ENCODE results near the gene GOLGA6L6.
"Not testable (repeated sequence)": the region's sequence is repeated elsewhere in the genome, so short reads cannot be mapped to it uniquely, and the experiment has no call there.

Gene GOLGA6L6, protein sequence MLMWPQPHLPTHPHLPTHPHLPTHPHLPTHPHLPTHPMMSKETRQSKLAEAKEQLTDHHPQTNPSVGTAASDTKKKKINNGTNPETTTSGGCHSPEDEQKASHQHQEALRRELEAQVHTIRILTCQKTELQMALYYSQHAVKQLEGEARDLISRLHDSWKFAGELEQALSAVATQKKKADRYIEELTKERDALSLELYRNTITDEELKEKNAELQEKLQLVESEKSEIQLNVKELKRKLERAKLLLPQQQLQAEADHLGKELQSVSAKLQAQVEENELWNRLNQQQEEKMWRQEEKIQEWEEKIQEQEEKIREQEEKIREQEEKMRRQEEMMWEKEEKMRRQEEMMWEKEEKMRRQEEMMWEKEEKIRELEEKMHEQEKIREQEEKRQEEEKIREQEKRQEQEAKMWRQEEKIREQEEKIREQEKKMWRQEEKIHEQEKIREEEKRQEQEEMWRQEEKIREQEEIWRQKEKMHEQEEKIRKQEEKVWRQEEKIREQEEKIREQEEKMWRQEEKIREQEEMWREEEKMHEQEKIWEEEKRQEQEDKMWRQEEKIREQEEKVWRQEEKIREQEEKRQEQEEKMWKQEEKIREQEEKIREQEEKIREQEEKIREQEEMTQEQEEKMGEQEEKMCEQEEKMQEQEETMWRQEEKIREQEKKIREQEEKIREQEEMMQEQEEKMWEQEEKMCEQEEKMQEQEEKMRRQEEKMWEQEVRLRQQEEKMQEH

DNA sequence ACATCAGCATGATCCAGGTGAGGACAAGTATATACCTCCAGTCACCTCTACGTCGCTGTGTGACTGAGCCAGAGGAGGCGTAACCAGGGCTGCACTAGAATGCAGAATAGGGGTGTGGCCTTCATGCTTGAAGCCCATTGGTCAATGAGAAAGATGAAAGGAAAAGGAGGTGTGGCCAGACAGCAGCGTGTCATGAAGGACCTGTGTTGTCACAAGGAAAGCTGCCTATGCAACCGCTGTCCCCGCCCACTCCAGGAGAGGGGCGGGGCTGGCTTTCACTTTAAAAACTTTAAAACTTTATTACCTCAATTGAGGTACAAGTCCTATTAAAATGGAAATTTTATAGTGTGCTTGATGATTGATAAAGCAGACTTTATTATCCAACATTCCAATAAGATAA, at the start of gene GOLGA6L6:
Gene GOLGA6L6 (minus strand): TSS at position 101 of the 400 bp plus-strand sequence. CDS start 91 bp downstream, at position 10.
- DNase-seq = not testable (repeated sequence)

DNA sequence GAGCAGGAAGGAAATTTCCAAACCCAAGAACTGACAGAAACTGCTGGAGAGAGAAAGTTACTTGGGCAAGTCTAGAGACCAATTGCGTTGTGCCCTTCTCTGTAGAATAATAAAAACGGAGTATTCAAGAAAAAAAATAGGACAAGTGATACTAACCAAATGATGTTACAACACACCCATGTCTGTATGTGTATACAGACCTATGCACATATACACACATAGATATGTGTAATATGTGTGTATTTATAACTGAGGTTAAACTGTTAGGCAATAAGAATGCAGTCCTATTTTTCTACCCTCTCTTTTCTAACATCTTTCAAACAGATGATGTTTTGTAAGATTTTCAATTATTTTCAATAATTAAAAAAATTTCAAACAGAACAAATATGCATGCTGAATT, 48.5 kb upstream of the GOLGA6L6 start:
- DNase-seq = not testable (repeated sequence)

DNA sequence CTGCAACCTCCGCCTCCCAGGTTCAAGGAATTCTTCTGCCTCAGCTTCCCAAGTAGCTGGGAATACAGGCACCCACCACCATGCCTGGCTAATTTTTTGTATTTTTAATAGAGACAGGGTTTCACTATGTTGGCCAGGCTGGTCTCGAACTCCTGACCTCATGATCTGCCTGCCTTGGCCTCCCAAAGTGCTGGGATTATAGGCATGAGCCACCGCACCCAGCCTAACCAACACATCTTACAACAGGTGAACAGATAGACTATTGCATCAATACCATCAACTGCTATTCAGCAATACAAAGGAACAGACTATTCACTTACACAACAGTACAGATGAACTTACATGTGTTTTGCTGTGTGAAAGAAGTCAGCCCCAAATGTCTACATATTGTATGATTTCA, 45.2 kb upstream of the GOLGA6L6 start:
- not testable (repeated sequence) for DNase-seq

DNA sequence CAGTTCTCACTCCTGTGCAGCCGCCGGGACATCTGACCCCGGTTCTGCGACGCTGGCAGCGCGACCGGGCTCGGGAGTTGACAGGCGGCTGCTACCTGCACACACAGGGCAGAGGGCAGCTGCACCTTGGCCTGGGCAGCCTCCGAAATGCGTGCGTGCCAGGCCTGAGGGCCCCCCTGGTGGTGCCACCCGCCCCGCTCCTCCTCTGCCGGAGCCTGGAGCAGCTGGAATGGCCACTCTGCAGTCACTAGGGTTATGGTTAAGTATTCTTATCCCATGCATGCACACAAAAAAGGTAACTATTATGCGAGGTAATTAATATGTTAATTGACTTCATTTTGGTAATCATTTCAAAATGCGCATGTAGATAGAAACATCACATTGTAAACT, 41.1 kb upstream of the GOLGA6L6 start:
- not testable (repeated sequence) for DNase-seq

DNA sequence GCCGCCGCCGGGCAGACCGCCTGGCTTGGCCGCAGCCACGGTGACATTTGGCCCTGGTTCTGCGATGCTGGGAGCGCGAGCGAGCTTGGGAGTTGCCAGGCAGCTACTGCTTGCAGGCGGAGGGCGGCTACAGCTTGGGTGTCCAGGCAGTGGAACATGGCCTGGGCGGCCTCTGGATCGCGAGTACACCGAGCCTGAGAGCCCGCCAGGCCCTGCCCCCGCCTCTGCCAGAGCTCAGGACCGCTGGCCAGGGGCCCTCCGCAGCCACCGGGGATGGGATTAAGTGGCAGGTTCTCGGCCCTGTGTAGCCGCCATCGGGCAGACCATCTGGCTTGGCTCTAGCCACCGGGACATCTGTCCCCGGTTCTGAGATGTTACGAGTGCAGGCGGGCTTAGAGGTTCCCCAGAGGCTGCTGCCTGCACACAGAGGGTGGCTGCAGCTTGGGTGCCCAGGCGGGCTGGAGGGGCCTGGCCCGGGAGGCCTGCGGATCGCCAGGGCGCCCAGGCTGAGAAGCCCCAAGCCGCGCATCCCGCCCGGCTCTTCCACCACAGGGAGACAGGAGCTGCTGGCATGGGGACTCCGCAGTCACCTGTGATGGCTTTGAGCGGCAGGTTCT, 40.6 kb upstream of the GOLGA6L6 start:
- not testable (repeated sequence) for DNase-seq

DNA sequence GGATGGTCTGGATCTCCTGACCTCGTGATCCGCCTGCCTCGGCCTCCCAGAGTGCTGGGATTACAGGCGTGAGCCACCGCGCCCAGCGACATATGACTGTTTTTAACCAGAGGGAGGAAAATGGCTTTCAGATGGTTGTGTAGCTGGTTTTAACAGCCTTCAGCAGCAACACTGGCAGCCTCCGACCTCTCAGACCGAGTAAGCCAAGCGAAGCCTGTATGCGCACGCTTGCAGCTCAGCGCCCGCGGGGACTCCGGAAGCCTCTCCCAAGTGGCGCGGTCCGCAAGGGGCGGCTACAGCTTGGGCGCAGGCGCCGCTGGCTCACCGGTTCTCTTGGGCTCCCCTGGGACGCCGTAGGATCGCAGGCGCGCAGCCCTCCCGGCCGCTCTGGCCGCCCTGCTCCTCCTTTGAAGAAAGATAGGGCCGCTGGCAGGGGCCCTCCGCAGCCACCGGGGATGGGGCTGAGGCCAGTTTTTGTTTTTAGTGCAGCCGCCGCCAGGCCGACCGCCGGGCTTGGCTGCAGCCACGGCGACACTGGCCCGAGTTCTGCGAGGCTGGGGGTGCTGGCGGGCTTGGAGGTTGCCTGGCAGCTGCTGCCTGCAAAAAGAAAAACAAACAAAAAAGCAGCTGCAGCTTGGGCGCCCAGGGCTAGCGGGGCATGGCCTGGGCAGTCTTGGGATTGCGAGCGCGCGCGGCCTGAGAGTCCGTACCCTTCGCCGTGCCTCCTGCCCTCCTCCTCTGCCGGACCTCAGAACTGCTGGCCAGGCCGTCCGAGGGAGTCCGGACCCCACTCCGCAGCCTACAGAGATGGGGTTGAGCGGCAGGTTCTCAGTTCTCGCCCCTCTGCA, 39.9 kb upstream of the GOLGA6L6 start:
- DNase-seq = not testable (repeated sequence)

DNA sequence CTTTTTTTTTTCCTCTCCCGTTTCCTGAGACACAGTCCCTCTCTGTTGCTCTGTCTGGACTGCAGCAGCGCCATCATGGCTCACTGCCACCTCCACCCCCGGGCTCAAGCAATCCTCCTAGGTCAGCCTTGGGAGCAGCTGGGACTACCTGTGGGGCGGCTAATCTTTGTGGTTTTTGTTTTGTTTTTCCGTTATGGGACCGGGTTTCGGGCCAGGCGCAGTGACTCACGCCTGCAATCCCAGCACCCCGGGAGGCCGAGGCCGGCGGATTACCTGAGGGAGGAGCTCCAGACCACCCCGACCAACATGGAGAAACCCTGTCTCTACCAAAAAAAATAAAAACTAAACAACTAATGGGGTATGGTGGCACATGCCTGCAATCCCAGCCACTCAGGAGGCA, 38.1 kb upstream of the GOLGA6L6 start:
- not testable (repeated sequence) for DNase-seq

DNA sequence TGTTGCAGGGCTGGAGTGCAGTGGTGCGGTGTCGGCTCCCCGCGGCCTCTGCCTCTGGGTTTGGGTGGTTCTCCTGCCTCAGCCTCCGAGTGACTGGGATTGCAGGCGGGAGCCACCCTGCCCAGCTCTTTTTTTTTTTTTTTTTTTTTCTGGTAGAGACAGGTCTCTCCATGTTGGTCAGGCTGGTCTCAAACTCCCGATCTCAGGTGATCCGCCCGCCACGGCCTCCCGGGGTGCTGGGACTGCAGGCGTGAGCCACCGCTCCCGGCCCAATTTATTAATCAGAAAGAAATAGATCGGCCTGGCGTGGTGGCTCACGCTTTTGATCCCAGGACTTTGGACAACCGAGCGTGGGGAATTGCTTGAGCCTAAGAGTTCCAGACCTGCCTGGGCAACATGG, 9.7 kb upstream of the GOLGA6L6 start:
- DNase-seq = not testable (repeated sequence)

DNA sequence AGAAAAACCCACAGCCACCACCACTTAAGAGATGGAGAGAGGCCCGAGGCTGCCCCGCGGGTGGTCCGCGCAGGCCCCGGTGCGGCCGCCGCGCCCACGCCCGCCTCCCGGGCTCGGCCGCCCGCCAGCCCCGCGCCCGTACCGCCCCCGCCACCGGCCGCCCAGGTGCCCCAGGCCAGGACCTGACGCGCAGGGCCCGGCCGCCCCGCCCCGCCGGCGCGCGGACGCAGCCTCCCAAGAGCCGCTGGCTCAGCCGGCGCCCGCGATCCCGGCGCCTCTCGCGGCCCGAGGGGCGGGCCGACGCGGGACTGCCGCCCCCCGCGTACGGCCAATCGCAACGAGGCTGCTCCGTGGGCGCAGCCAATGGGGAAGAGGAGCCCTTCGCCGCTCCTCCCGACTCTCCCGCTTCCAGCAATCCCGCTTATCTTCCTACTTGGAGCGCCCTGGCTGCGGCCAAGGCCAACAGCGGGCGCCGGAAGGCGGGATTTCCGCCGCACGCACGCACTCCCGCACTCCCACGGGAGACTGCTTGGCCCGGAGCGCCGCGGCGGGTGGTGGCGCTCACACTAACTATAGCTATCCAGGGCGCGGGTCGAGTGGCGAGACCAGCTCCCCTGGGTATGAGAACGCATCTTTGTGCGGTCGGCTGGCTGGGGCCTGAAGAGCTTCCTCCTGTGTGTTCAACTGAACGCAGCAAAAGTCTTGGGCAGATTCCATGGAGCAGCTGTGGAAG, 35.5 kb downstream of the GOLGA6L6 start:
- DNase-seq = not testable (repeated sequence)

DNA sequence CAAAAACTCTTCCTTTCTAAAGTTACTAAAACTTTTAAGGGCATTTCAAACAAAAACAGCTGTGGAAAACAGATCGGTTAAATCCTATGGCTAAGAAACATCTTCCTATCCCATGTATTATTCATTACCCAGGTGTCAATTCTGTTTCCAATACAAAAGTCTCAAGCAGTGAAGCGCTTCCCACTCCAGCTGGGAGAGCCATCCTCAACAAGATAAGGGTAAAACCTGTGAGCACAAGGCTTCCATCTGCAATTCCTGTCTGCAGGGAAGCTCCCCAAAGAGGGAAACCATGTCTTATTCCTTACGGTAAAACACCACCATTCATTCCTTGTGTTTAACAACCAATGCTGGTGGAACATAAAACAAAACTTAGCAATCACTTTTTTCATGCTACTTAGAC, 38.8 kb downstream of the GOLGA6L6 start:
- DNase-seq = not testable (repeated sequence)

DNA sequence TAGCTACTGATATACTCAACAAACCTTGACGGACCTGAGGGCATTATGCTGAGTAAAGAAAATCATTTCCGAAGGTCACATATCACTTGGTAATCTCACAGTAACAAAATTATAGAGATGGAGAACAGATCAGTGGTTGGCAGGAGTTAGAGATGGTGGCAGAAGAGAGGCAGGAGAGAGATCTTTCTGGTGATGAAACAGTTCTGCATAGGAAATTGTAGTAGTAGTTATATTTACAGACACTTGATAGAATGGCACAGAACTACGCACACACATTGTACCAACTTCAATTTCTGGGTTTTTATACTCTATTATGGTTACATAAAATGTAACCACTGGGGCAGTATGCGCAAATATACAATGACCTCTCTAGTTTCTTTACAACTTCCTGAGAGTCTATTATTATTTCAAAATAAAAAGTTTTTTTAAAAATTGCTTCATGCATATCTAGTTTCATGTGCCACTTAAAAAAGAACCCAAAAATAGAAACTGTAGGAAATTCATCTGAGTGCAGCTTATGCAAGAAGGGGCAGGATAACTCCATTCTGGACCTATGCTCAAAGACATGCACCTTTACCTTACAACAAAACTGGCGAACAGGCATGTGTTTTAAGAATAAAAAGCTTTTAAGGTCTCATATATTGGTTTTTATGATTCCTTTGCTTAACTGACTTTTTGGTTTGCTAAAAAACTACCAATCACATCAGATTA, 39.9 kb downstream of the GOLGA6L6 start:
- not testable (repeated sequence) for DNase-seq

DNA sequence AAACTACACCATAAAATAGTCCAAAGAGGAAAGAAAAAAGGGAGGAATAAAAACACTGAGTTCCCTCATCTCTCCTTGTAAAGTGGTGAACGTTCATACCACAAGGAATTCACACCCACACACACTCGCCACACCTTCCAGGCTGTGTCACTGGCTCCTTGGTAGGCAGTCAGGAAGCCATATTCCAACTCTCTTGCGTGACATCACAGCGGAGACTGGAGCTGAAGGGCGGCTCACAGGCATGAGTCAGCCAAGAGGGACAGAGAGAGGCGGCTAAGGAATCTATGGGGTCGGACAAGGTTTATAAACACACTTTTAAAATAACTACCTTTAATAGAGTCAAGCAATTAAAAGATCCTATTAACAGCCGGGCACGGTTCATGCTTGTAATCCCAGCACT, 43.8 kb downstream of the GOLGA6L6 start:
- DNase-seq = not testable (repeated sequence)

DNA sequence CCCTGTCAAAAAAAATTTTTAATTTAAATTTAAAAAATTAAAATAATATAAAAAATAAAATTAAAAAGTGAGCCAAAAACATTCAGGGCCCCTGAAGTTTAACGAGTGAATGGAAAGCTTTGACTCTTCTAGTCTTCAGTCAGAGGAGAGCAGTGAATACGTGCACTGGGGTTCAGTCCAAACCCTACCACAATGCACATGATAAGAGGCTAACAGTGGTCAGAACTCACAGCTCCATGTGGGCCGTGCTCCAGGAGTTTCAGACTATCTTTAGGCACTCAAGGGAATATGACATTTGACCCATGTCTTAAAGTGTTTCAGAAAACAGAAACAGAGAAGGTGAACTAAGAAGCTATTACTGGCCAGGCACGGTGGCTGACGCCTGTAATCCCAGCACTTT, 48.6 kb downstream of the GOLGA6L6 start:
- not testable (repeated sequence) for DNase-seq

DNA sequence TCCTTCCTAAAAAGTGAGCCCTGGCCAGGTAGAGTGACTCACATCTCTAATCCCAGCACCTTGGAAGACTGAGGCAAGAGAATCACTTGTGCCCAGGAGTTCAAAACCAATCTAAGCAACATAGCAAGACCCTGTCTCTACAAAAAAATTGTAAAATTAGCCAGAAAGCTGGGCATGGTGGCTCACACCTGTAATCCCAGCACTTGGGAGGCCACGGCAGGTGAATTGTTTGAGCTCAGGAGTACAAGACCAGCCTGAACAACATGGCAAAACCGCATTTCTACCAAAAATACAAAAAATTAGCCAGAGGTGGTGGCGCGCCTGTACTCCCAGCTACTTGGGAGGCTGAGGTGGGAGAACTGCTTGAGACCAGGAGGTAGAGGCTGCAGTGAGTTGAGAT, 49.0 kb downstream of the GOLGA6L6 start:
- not testable (repeated sequence) for DNase-seq

DNA sequence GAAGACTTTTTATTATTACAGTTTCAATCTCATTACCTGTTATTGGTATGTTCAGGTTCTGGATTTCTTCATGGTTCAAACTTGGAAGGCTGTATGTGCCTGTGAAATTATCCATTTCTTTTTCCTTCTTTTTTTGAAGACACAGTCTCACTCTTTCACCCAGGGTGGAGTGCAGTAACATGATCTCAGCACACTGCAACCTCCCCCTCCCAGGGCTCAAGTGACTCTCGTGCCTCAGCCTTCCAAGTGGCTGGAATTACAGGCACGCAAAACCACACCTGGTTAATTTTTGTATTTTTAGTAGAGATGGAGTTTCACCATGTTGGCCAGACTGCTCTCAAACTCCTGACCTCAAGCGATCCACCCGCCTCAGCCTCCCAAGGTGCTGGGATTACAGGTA, 52.3 kb downstream of the GOLGA6L6 start:
- not testable (repeated sequence) for DNase-seq
